HG02678 (cell line): ENCODE measurements around the gene SH3D21.

Experiments
- ATAC-seq: cut with Tn5 transposase; IDR thresholded peaks from one replicate; pipeline ENCODE4 v1.9.1; 2021; ENCODE audit warnings: mild to moderate bottlenecking, moderate library complexity; ENCODE audit not compliant: unreplicated experiment

SH3D21 gene

DNA sequence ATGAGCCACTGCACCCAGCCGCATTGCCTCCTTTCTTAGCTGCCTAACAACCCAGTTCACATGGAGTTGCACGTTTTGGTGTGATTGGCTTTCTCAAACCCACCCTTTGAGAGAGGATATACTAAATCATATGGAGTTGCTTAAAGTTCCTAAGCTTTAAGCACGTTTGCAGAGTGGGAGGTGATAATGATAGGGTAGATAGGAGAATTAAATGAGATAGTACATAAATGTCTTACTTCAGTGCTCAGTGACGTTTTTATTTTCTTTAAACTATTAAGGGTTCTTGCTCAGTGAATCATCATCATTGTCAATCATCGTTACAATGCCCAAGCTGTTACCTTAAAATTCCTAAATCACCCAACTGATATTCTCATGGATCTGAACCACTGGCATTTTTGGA is 2.9 kb upstream of the SH3D21 start:
- no peak for ATAC-seq

DNA sequence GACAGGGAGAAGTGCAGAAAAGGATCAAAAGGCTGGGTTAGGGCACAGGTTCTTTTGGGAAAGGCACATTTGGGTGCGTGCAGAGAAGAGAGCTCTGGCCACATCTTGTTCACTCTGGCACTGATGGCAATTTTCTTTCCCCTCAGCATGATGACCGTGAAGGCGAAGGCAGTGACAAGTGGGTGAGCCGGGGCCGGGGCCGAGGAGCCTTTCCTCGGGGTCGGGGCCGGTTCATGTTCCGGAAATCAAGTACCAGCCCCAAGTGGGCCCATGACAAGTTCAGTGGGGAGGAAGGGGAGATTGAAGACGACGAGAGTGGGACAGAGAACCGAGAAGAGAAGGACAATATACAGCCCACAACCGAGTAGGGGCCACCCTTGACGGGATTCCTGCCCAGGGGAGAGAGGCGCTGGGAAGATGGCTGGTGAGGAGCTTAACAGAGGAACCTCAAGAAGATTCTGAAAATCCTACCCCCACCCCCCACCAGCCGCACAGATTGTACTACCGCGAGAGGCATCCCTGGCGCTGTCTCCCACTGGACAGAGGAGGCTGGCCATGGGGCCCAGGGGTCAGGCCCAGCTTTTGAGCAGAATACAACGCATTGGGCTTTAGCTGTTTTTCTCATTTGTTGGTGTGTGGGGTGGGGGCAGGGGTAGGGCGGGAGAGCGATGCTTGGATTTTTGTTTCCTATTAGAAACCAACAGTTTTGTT is 2.4 kb upstream of the SH3D21 start:
- ATAC-seq: no peak

DNA sequence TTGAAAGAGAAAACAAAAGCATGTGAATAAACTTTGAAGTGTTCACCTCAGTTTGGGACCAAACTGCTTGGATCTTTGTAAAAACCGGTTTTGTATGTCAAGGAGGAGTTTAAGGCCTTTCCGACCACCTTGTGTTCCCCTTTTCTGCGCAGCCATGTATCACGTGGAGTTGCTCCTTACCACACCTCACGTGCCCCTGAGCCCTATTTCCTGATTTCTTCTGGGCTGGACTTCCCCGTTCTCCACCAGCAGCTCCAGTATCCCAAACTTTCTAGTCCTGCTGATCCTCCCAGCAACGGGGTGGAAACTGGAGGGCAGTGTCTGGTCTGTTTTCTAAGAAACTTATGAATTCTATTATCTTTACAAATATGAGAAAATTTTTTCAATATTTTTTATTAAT is 1.6 kb upstream of the SH3D21 start:
- no peak for ATAC-seq

DNA sequence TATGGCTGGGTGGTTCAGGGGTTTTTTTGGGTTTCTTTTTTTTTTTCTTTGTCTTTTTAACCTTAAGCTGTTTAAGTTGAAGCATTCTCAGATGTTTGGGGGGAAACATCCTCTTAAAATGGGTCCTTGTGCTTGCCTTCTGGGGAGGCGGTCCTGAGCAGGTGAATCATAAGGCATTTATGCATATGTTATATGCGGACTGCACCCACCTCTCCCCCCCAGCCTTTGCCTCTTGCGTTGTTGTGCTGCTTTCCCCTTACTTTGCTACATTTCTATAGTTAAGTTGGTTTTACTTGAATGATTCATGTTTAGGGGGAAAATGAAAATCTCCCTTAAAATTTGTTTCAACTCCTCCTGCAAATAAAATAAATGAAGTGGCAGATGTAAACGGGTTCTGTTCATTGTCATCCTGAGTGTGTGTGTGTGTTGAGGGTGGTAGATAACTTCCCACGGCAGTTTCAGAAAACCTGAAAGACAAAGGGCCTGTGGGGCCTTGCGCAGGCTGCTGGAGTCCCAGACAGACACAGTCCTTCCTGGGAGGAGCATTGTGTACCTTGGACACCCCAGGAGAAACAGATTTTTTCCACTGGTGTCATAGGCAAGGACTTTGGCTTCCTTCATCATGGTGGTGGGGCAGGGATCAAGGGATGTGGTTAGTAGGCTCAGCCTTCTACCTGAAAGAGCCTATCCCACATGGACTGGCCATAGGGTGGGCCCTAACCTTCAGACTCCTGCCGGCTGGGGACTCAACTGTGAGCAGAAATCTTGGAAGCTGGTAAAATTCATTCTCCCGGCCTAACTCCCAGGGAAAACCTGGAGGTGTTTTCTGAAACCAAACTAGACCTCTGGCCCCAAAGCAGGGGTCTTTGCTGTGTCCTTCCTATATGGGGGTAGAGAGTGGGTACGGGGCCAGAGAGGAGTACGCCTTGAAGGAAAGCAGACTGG is 926 bp upstream of the SH3D21 start:
- no peak for ATAC-seq

DNA sequence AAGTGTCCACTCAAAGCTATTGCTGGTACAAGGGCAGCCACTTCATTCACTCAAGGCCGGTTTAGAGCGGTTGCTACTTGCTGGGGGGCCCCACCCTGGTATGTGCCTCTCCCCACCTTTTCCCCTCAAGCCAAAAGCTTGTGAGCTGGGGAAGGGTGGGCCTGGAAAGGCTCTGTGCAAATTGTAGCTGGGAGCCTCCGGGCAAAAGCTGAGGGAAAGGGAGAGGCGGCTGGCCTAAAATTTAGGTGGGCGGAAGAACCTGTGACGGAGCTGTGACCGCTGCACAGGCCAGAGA is 306 bp upstream of the SH3D21 start:
- no peak for ATAC-seq

DNA sequence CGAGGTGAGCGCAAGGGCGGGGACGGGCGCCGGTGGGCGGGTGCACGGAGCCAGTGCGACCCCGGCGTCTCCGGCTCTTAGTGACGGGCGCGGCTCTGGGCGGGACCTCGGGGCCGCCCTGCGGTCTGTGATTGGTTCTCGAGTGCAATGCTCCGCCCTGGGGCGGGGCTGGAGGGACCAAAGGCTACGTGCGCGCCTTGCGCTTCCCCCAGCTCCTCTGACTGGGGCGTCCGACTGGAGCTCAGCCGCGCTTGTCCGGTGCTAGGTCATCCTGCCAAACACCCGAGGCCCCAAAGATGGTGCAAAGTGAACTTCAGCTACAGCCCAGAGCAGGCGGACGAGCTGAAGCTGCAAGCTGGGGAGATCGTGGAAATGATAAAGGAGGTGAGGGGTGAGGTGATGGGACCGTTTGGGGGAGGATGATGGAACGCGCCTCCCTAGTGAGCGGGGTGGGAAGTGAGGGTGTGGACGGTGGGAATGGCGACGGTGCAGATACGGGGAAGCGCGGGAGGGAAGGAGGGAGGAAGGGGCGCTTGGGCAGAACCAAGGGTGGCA is 811 bp downstream of the SH3D21 start:
- peak; percentile 97 for ATAC-seq

DNA sequence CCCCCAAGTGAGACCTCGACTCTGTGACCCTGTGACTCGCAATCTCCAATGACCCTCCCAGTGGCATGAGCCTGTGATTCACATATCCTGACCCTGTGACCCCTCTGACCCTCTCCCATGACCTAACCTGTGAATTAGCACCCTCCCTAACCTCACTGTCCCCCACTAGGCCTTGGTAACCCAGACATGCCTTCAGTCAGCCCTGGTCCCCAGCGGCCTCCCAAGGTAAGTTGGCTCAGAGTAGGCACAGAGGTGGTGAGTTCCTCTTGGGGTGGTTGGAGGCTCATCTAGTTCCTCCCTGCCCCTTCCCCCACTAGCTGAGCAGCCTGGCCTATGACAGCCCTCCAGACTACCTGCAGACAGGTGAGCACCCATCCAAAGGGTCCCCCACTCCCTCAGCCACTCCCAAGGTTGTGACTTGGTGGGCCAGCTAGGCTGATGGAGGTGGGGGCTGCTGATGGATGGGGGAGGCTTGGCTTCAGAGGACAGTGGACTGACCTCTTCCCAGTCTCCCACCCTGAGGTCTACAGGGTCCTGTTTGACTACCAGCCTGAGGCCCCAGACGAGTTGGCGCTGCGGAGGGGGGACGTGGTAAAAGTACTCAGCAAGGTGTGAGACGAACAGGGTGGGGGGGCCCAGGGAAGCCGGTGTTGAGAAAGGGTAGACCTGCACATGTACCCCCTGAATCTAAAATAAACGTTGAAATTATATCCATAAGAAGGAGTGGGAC is 1.6 kb downstream of the SH3D21 start:
- ATAC-seq: no peak

DNA sequence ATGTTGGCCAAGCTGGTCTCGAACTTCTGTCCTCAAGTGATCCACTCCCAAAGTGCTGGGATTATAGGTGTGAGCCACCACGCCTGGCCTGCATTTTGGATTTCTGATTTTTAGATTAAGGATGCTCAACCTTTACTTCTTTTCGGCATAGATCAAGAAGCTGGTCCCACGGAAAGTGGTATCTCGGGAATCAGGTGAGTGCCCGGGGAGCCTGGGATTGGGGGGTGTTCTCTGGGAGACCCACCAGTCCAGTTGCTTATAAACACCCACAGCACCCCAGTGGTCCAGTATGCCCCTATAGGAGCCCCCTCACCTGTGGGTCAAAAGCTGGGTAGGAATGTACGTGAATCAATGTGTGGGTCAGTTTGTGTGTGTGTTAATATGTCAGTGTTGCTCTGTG is 3.2 kb downstream of the SH3D21 start:
- no peak for ATAC-seq

DNA sequence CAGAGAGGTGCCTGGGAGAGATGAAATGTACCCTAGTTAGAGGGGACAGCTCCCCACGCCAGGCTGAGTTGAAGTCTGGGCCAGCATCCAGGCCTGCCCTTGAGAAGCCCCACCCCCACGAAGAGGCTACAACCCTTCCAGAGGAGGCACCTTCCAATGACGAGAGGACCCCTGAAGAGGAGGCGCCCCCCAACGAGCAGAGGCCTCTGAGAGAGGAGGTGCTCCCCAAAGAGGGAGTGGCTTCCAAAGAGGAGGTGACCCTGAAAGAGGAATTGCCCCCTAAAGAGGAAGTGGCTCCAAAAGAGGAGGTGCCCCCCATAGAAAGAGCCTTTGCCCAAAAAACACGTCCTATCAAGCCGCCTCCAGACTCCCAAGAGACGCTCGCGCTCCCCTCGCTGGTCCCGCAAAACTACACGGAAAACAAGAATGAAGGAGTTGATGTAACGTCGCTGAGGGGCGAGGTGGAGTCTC is 14.2 kb downstream of the SH3D21 start:
- ATAC-seq: no peak

DNA sequence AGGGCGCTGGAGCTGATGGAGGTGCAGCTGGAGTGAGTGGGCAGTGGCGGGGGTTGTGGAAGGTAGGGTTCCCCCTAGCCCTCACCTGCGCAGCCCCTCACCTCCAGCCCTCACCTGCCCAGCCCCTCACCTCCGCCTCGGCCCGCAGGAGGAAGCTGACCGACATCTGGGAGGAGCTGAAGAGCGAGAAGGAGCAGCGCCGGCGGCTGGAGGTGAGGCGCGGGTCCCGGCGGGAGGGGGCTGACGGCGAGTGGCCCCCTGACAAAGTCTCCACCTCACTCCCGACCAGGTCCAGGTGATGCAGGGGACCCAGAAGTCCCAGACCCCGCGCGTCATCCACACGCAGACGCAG is 14.6 kb downstream of the SH3D21 start:
- no peak for ATAC-seq

DNA sequence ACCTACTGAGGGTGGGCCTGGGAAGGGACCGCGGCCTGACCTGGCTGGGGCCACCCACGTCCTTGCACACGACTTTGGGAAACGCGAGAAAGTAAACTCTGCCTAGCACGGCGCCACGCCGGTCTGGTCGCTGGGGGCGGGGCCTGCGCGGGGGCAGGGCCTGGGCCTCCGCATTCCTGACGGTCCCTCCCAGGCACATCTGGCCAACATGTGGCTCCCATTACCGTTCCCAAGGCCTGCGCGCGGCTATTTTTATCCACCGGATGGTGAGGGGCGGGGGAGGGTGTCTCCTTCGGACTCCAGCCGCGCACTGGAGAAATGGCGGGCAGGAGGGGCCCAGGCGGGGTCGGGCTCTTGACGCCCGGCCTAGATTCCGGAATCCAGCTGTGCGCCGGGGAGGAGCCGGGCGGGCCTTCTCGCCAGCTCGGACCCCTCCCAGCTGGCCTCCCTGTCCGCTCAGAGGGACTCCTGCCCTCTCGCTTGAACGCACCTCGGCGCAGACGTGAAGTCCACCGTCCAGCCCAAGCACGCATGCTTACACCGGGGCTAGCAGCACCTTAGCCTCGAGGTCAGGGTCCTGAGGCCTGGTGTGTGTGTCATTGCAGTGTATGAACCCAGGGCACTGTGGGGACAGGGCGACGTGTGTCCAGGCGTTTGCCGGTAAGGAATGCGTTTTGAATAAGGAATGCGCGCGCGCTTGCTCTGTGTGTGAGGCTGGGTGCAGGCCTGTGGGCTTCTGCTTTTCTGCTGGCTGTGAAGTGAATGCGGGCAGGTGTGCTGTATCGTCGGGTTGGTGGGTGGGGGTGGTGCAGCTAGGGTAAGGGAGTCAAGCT is 15.2 kb downstream of the SH3D21 start:
- no peak for ATAC-seq

DNA sequence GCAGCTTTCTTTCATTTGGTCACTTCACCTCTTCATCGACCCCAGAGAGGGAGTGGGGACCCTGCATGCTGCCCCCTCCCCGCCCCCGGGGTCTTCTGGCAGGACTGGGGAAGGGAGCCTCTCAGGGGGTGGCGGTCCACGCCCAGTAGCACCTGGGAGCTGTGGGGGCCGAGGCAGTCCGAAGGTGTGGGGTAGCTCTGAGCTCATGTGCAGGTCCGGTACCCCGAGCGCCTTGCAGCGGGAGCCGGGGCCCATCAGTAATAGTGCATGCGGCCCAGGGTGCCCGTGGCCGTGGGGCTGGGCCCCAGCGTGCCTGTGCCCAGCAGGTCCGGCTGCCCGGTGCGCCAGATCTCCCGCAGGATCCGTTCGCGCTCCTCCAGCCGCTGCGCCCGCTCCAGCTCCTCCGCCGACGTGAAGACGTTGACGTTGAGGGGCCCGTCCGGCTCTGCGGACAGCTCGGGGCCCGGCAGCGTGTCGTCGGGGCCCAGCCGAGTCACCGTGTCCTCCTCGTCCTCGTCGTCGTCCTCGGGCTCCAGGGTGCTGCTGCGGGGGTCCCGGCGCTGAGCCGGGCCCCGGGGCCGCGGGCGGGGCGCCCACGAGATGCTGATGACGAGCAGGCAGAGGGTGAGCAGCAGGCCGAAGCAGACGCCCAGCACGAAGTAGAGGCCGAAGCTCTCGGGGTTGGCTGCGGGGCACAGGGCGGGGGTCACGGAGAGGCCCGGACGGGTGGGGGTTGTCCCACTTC is 16.0 kb downstream of the SH3D21 start:
- ATAC-seq: no peak

DNA sequence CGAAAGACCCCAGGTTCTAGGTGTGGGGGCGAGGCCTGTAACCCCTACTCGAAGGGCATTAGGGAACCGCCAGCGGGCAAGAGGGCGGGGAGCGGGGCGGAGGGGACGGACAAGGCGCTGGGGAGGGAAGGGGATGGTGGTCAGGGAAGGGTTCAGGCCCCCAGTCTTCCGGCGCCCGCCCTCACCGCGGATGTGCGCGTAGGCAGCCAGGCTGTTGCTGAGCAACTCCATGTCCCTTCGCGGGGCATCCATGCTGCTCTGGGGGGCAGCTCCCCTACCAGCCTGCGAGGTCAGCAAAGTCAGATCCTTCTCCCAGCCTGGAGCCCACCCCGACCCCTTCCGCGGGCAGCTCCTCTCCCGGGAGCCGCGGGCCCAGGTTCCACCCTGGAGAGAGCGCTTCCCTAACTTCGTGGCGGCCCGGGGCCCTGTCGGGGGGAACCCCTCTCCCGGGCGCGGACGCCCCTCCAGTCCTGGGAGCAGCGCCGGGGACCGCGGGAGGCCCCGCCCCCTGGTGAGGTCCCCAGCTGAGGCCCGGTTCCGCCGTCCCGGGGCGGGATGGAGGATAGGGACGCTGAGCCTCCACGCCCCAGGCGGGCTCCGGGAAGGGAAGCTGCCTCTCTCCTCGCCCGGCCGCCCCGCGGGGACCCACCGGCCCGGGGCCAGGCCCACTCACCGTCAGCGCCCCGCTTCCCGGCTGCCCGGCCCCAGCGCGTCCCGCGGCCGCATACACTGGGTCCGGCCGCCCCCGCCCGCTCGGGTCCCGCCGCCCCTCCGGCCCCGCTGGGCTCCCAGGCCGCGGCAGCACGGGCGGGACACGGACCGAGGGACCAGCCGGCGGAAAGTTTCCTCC is 16.8 kb downstream of the SH3D21 start:
- no peak for ATAC-seq

DNA sequence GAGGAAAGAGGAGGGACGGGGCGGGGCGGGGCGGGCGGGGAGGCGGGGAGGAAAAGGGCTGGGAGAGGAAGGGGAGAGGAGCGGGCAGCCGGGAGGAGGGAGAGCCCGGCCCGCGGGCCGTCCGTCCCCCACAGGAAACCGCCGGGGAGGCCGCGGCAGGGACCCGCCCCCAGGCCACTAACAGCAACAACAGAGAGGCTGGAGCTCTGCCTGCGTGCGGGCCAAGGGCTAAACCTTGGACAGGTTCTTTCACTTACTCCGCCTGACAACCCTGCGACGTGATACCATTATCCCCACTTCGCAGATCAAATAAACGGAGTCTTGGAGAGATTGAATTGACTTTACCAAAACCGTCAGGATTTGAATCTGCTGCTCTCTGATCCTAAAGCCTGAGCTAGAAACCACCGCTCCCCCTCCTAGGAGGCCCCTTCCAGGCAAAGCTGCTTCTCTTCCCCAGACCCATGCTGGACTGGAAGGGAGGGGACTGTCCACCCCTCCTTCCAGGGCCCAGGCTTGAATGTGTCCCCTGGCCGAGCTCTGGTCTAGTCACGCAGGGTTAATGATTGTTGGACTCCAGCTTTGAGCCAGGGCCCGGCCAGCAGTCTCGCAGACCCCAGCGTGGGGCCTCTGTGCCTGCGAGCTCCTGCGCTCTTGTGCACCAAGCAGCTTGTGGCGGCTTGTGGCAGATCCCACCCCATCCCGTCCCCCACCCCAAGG is 17.6 kb downstream of the SH3D21 start, which contains the start of gene EVA1B:
Gene EVA1B, minus strand, starts transcription at position 10 of the 717 bp plus-strand sequence. CDS start 608 bp downstream, outside the sequence.
- no peak for ATAC-seq

DNA sequence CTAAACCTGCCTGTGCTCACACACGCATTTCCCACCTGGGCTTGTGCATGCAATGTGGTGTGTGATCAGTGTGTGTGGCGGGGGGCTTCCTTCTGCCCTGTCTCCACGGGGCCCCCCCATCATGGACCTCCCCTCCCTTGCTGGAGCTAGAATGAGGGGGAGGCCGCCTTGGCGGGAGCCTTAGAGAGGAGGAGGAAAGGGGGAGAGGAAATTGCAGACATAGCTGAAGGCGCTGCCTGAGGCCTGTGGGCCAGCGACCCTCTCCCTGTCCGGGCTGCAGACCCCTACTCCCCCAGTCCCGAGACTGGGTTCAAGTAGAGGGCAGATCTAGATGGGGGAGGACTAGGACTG is 18.2 kb downstream of the SH3D21 start:
- no peak for ATAC-seq

DNA sequence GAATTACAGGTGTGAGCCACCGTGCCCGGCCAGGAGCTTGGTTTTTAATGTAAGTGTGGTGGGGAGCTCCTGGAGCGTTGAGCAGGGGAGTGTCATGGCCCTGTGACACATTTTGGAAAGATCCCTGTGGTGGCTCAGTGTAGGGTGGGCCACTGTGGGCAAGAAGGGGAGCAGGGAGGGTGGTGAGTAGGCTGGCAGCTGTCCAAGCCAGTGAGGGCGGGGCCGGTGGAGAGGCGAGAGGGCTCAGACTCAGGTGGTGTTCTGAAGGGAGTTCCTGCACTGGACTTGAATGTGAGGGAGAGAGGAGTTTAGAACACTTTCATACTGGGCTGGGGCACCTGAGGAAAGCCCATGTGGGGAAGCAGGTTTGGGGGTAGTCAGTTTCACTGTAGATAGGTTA is 20.3 kb downstream of the SH3D21 start:
- ATAC-seq: no peak

DNA sequence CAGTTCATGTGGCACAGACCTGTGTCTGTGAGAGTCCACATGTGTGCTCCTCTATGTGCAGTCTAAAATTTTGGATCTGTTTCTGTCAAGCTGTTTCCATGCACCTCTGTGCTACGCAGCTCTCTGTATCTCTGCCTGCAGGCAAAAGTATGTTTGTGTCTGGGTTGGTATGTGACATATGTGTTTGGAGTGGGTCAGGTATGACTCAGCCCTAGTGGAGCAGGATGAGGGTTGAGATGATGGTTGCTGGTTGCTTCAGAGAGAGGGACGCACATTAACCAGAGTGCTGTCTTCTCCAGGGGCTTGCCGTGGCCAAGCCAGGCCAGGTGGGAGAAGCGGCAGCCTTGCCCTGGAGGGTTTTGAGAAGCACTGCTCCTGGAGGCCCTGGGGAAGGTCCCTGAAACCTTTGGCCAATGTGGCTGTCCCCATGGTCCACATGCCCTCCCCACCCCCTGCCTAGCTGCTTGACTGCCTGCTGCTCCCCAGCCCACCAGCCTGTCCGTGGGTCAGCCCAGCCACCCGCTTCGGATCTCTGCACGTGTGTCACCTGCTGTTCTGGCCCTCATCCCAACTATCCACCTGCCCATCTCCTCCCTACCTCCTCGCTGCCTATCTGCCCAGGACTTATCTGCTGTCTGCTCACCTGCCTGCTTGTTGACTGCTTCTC is 21.4 kb downstream of the SH3D21 start:
- ATAC-seq: no peak

DNA sequence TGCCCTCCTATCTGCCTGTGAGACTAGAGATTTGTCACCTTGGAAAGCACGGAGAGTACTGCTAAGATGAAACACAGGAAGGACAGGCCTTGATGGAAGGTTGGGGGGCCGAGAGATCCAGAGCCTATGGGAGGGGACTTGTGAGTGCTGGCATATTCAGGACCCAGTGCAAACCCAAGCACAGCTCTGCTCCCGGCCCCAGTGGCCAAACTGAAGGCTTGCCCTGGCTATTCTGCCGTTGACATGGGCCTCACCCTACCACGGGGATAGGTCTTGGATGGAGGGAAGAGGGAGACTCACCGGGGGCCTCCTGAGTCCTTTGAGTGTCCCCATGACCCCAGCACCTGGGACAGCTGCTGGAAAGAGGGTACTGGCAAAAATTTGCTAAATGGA is 21.9 kb downstream of the SH3D21 start:
- ATAC-seq: no peak
